ENCODE data around the gene RASAL3. TPM values are rescaled to one million over a fixed set of nuclear protein-coding genes. Genes with fewer than 3 reads are reported as not detected.
A peak's percentile ranks its signal among the peaks of the same experiment; 100 is the strongest.

Gene RASAL3
- total RNA-seq, 1 experiment from 2014 or later, result not detected

GRCh38 chr19:15431396-15432017 is 32.8 kb downstream of the RASAL3 start:
- no peak for ATAC-seq
- intact Hi-C loops (cut with micrococcal nuclease), result loop anchor here (2.0 kb wide), 1 partner anchor 17 kb away; the partner anchor contains the start of gene WIZ

GRCh38 chr19:15430526-15431120 is 33.7 kb downstream of the RASAL3 start:
- TF ChIP-seq EZH2 (IDR thresholded peaks at IDR 0.05; ENCODE audit: low read length, unreplicated experiment) (no peak), EZH2phosphoT487 (IDR thresholded peaks at IDR 0.05; ENCODE audit: borderline replicate concordance, low read length) (no peak), CTCF (conservative IDR thresholded peaks at IDR 0.05; ENCODE audit: low read depth, low read length) (no peak)
- no peak overlapping the region for H2AFZ ChIP-seq (ENCODE audit: low read length)
- ATAC-seq, result no peak
- DNase-seq, result no peak
- no peaks in the 10 kb centered on the region for H3K27me3 ChIP-seq (ENCODE audit: low read length)
- H3K9me2 ChIP-seq (replicated peaks; ENCODE audit: low read length), result no peaks in the 10 kb centered on the region
- peaks cover 33% of the 10 kb centered on the region for H3K36me3 ChIP-seq (ENCODE audit: low read depth, low read length)
- H3K4me1 ChIP-seq (ENCODE audit: insufficient read depth, low read length), result peaks cover 21% of the 10 kb centered on the region
- no peak overlapping the region for H3K27ac ChIP-seq (ENCODE audit: low read length)
- H3K79me2 ChIP-seq (ENCODE audit: low read length), result peaks cover 41% of the 10 kb centered on the region
- POLR2A ChIA-PET (ENCODE audit: unreplicated experiment), result no interaction called here
- intact Hi-C loops (cut with micrococcal nuclease), result no loop called here
- BruUV-seq (replicated peaks), result no TSS peak
- H3K9ac ChIP-seq (ENCODE audit: low read length), result no peak overlapping the region
- peaks cover 15% of the 10 kb centered on the region; the same call in 1 of the 2 replicates for H4K20me1 ChIP-seq (ENCODE audit: low read length)
- CTCF ChIA-PET, result no interaction called here
- peak overlapping the region; percentile 99 for H3K4me2 ChIP-seq (ENCODE audit: low read length)
- no peaks in the 10 kb centered on the region for H3F3A ChIP-seq (ENCODE audit: low read length, unreplicated experiment)
- H3K9me3 ChIP-seq (ENCODE audit: low read length), result no peaks in the 10 kb centered on the region
- H3K4me3 ChIP-seq (ENCODE audit: low read length), result peak overlapping the region; percentile 93

More at GRCh38 chr19:15431396-15432017, 32.8 kb downstream of the RASAL3 start:
- no peaks in the 10 kb centered on the region for H3F3A ChIP-seq (ENCODE audit: low read length, unreplicated experiment)
- H3K9me2 ChIP-seq (replicated peaks; ENCODE audit: low read length), result no peaks in the 10 kb centered on the region
- peaks cover 41% of the 10 kb centered on the region for H3K79me2 ChIP-seq (ENCODE audit: low read length)
- H4K20me1 ChIP-seq (ENCODE audit: low read length), result peaks cover 15% of the 10 kb centered on the region; the same call in 1 of the 2 replicates
- H3K9me3 ChIP-seq (ENCODE audit: low read length), result no peaks in the 10 kb centered on the region
- TF ChIP-seq EZH2phosphoT487 (IDR thresholded peaks at IDR 0.05; ENCODE audit: borderline replicate concordance, low read length) (no peak), CTCF (conservative IDR thresholded peaks at IDR 0.05; ENCODE audit: low read depth, low read length) (no peak), EZH2 (IDR thresholded peaks at IDR 0.05; ENCODE audit: low read length, unreplicated experiment) (no peak)
- peaks cover 26% of the 10 kb centered on the region for H3K36me3 ChIP-seq (ENCODE audit: low read depth, low read length)
- CTCF ChIA-PET, result no interaction called here
- no peak for DNase-seq
- H2AFZ ChIP-seq (ENCODE audit: low read length), result 0 out of 2 replicates have a peak overlapping the region, but pooled peaks have one; percentile 50
- POLR2A ChIA-PET (ENCODE audit: unreplicated experiment), result no interaction called here
- no peaks in the 10 kb centered on the region for H3K27me3 ChIP-seq (ENCODE audit: low read length)
- peak overlapping the region; percentile 99 for H3K4me2 ChIP-seq (ENCODE audit: low read length)
- peak overlapping the region; percentile 93 for H3K4me3 ChIP-seq (ENCODE audit: low read length)
- peaks cover 21% of the 10 kb centered on the region for H3K4me1 ChIP-seq (ENCODE audit: insufficient read depth, low read length)
- H3K9ac ChIP-seq (ENCODE audit: low read length), result peak overlapping the region; percentile 97
- H3K27ac ChIP-seq (ENCODE audit: low read length), result no peak overlapping the region
- TSS peak; percentile 51 for BruUV-seq (replicated peaks)

Data from PC-3 (cell line).